Measurements from ENCODE around the gene PCGF6.

GRCh38 chr10:103277713-103278536 lies 73.0 kb downstream of the PCGF6 start:
- TF ChIP-seq EP300 (IDR thresholded peaks at IDR 0.05; ENCODE audit: borderline replicate concordance in 1 of 2, low read depth in 1 of 2, low read length in 1 of 2): no peak
- no peak for TF ChIP-seq EZH2phosphoT487 (IDR thresholded peaks at IDR 0.05; ENCODE audit: borderline replicate concordance, low read depth)
- TF ChIP-seq USF1 (IDR thresholded peaks at IDR 0.05; ENCODE audit: borderline replicate concordance, low read depth): no peak
- TF ChIP-seq CTCF (IDR thresholded peaks at IDR 0.05): no peak
- TF ChIP-seq USF2 (IDR thresholded peaks at IDR 0.05; ENCODE audit: borderline replicate concordance, low read depth, low read length): no peak
- TF ChIP-seq POLR2AphosphoS5 (IDR thresholded peaks at IDR 0.05; ENCODE audit: low read depth, low read length): no peak
- no peak for TF ChIP-seq FOXM1 (IDR thresholded peaks at IDR 0.05; ENCODE audit: low read depth)
- TF ChIP-seq TEAD4 (IDR thresholded peaks at IDR 0.05; ENCODE audit: borderline replicate concordance, insufficient read depth): no peak
- TF ChIP-seq RAD21 (IDR thresholded peaks at IDR 0.05; ENCODE audit: low read length): no peak
- no peak for TF ChIP-seq ELF1 (IDR thresholded peaks at IDR 0.05)
- no peak for TF ChIP-seq TAF1 (IDR thresholded peaks at IDR 0.05; ENCODE audit: borderline replicate concordance, low read depth, low read length)
- TF ChIP-seq TCF12 (IDR thresholded peaks at IDR 0.05): no peak

Data from SK-N-SH (cell line).